Measurements from ENCODE around the gene ARFGAP2. TPM values are rescaled to one million over a fixed set of nuclear protein-coding genes. Genes with fewer than 3 reads are reported as not detected.

The ARFGAP2 gene
- total and polyA plus RNA-seq, 4 donors = 51.2 to 140 (median 94.1) TPM

DNA sequence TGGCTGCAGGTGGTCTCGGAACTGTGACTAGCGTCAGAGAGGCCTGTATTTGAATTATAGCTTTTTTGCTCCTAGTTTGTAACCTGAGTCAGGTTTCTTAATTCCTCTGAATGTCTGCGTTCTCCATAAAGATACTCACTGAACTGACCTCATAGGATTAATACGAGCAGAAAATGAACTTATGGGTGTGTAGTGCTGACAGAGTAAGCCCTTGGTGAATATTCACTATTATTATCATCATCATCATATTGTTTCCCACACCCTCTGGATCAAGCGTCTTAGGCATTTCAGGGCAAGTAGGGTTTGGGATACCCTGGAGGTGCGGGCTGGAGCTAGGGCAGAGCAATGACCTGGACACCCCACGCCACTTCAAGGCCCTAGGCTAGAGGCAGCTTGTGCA lies 29.0 kb downstream of the ARFGAP2 start:
- peaks cover 0 to 8% (median 0%) of the 10 kb centered on the region in 4 donors for H3K36me3 ChIP-seq (ENCODE audit: control insufficient read depth in 4 of 4, insufficient read depth in 4 of 4, low read length in 4 of 4)
- 97% methylated on average over 7 of the region's 7 CpGs for WGBS, 2 donors
- no peak overlapping the region for H3K4me3 ChIP-seq
- H3K9me3 ChIP-seq (ENCODE audit: control insufficient read depth in 4 of 4, insufficient read depth in 3 of 4, low read length in 3 of 4) = no peaks in the 10 kb centered on the region
- H3K4me1 ChIP-seq (ENCODE audit: control insufficient read depth in 5 of 5, insufficient read depth in 5 of 5, low read length in 5 of 5) = peaks cover 0 to 29% (median 7%) of the 10 kb centered on the region in 5 donors
- no peak for DNase-seq
- TF ChIP-seq, protein P1, sequence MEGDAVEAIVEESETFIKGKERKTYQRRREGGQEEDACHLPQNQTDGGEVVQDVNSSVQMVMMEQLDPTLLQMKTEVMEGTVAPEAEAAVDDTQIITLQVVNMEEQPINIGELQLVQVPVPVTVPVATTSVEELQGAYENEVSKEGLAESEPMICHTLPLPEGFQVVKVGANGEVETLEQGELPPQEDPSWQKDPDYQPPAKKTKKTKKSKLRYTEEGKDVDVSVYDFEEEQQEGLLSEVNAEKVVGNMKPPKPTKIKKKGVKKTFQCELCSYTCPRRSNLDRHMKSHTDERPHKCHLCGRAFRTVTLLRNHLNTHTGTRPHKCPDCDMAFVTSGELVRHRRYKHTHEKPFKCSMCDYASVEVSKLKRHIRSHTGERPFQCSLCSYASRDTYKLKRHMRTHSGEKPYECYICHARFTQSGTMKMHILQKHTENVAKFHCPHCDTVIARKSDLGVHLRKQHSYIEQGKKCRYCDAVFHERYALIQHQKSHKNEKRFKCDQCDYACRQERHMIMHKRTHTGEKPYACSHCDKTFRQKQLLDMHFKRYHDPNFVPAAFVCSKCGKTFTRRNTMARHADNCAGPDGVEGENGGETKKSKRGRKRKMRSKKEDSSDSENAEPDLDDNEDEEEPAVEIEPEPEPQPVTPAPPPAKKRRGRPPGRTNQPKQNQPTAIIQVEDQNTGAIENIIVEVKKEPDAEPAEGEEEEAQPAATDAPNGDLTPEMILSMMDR (IDR thresholded peaks at IDR 0.05; ENCODE audit: control extremely low read depth, extremely low read depth) = no peak
- ATAC-seq (ENCODE audit: insufficient read depth, low FRiP score) = no peak
- H3K27ac ChIP-seq (ENCODE audit: low read depth in 1 of 2, low read length in 1 of 2) = no peak overlapping the region
- no peak overlapping the region for H3K9ac ChIP-seq (ENCODE audit: insufficient read depth in 1 of 2, low read length in 2 of 2)
- H3K27me3 ChIP-seq (ENCODE audit: control insufficient read depth in 3 of 3, insufficient read depth in 3 of 3, low read length in 2 of 3) = no peaks in the 10 kb centered on the region

DNA sequence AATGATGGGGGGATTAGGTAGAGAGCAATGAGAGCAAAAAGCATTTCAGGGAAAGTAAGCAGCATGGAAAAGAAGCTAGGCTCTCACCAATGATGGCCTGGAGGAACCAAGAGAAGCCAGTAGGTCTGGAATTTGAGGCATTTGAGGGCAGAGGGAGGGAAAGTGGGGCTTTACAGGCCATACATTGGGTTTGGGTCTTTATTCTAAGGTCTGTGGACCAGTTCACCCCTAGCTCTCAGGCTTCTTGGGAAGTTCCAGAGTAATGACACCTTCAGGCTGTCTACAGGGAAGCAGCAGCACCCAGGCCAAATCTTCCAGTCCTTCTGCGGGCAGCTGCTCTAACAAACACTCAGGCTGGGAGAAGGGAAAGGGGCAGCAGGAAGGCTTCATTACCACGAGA lies 29.4 kb downstream of the ARFGAP2 start:
- Histone ChIP-seq H3K9ac (ENCODE audit: insufficient read depth in 1 of 2, low read length in 2 of 2) (no peak overlapping the region), H3K27me3 (ENCODE audit: control insufficient read depth in 3 of 3, insufficient read depth in 3 of 3, low read length in 2 of 3) (no peaks in the 10 kb centered on the region), H3K4me1 (ENCODE audit: control insufficient read depth in 5 of 5, insufficient read depth in 5 of 5, low read length in 5 of 5) (peaks cover 0 to 25% (median 7%) of the 10 kb centered on the region in 5 donors), H3K27ac (ENCODE audit: low read depth in 1 of 2, low read length in 1 of 2) (no peak overlapping the region), H3K9me3 (ENCODE audit: control insufficient read depth in 4 of 4, insufficient read depth in 3 of 4, low read length in 3 of 4) (no peaks in the 10 kb centered on the region), H3K36me3 (ENCODE audit: control insufficient read depth in 4 of 4, insufficient read depth in 4 of 4, low read length in 4 of 4) (peaks cover 0 to 8% (median 0%) of the 10 kb centered on the region in 4 donors), H3K4me3 (no peak overlapping the region)
- ATAC-seq (ENCODE audit: insufficient read depth, low FRiP score) = no peak
- TF ChIP-seq, protein P1 (IDR thresholded peaks at IDR 0.05; ENCODE audit: control extremely low read depth, extremely low read depth) = no peak
- no peak for DNase-seq
- 87 to 94% methylated on average over 2 of the region's 2 CpGs for WGBS, 2 donors

DNA sequence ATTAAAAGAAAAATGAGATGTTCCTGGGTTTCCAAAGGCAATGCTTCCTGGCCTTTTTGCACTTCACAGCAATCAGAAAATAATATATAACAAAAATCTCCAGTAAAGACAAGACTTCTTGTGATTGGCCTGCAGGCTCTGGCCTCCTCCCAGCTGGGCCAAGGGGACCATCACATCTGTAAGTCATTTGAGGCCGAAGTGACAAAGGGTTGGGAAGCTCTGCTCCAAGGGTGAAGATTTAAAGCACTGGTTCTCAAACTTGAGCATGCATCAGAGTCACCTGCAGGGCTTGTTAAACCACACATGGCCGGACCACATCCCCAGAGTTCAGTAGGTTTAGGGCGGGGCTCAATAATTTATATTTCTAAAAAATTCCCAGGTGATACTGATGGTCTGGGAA lies 32.1 kb downstream of the ARFGAP2 start:
- no peaks in the 10 kb centered on the region for H3K27me3 ChIP-seq (ENCODE audit: control insufficient read depth in 3 of 3, insufficient read depth in 3 of 3, low read length in 2 of 3)
- H3K27ac ChIP-seq (ENCODE audit: low read depth in 1 of 2, low read length in 1 of 2) = no peak overlapping the region
- no peak overlapping the region for H3K4me3 ChIP-seq
- TF ChIP-seq, protein P1 (IDR thresholded peaks at IDR 0.05; ENCODE audit: control extremely low read depth, extremely low read depth) = no peak
- H3K36me3 ChIP-seq (ENCODE audit: control insufficient read depth in 4 of 4, insufficient read depth in 4 of 4, low read length in 4 of 4) = peaks cover 0 to 8% (median 1%) of the 10 kb centered on the region in 4 donors
- H3K9ac ChIP-seq (ENCODE audit: insufficient read depth in 1 of 2, low read length in 2 of 2) = no peak overlapping the region
- DNase-seq (no peak), ATAC-seq (ENCODE audit: insufficient read depth, low FRiP score) (no peak)
- 94 to 100% methylated on average over 3 of the region's 3 CpGs for WGBS, 2 donors
- peaks cover 0 to 18% (median 4%) of the 10 kb centered on the region in 5 donors for H3K4me1 ChIP-seq (ENCODE audit: control insufficient read depth in 5 of 5, insufficient read depth in 5 of 5, low read length in 5 of 5)
- H3K9me3 ChIP-seq (ENCODE audit: control insufficient read depth in 4 of 4, insufficient read depth in 3 of 4, low read length in 3 of 4) = no peaks in the 10 kb centered on the region

DNA sequence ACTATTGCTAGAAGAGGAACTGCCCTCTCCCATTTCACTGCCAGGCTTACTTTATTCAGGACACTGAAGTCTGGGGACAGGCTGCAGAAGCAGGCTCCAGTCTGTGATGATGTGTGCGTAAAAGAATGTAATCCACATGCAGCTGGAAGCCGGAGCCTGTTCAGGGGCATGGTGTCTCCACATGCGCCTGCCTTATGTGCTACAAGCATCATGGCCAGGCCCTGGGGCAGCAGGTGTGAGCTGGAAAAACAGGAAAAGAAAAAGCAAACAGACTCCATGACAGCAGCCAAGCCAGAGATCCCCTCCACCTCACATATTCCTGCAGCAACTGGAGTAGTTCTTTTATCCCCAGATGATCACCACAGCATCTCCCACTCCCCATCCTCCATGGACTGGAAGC lies 33.4 kb downstream of the ARFGAP2 start:
- Histone ChIP-seq H3K4me3 (no peak overlapping the region), H3K27me3 (ENCODE audit: control insufficient read depth in 3 of 3, insufficient read depth in 3 of 3, low read length in 2 of 3) (no peaks in the 10 kb centered on the region), H3K9ac (ENCODE audit: insufficient read depth in 1 of 2, low read length in 2 of 2) (no peak overlapping the region), H3K27ac (ENCODE audit: low read depth in 1 of 2, low read length in 1 of 2) (peak overlapping the region in 1 of 2 donors; percentile 43), H3K36me3 (ENCODE audit: control insufficient read depth in 4 of 4, insufficient read depth in 4 of 4, low read length in 4 of 4) (peaks cover 0 to 5% (median 5%) of the 10 kb centered on the region in 4 donors), H3K9me3 (ENCODE audit: control insufficient read depth in 4 of 4, insufficient read depth in 3 of 4, low read length in 3 of 4) (no peaks in the 10 kb centered on the region), H3K4me1 (ENCODE audit: control insufficient read depth in 5 of 5, insufficient read depth in 5 of 5, low read length in 5 of 5) (peaks cover 0 to 9% (median 0%) of the 10 kb centered on the region in 5 donors)
- WGBS, 2 donors = 70 to 75% methylated on average over 3 of the region's 3 CpGs
- ATAC-seq (ENCODE audit: insufficient read depth, low FRiP score) (no peak), DNase-seq (peak; percentile 40 to 84 (median 77))
- TF ChIP-seq, protein P1 (IDR thresholded peaks at IDR 0.05; ENCODE audit: control extremely low read depth, extremely low read depth) = no peak
